HepG2 (cell line): ENCODE measurements around the gene LNX2.

Experiments used
- MAFF ChIP-seq: IDR thresholded peaks from 2 replicates; pipeline ENCODE4 v1.6.1; 2011; ENCODE audit warnings: low read depth, low read length, improper control_type of control experiment
- NFRKB ChIP-seq: fragments of 450-650 bp; IDR thresholded peaks from 2 replicates; pipeline ENCODE4 v1.6.1; 2017
- SUZ12 ChIP-seq: fragments of 150-350 bp; IDR thresholded peaks from 2 replicates; pipeline ENCODE4 v1.6.1; 2014; ENCODE audit warnings: low read depth, low read length
- TBP ChIP-seq: sonication (generic); formaldehyde crosslinking; IDR thresholded peaks from 2 replicates; pipeline ENCODE4 v1.5.0; 2020; ENCODE audit warnings: missing genetic modification reagents
- ZFX ChIP-seq: sonication (generic); formaldehyde crosslinking; IDR thresholded peaks from 2 replicates; pipeline ENCODE4 v1.4.0; 2020; ENCODE audit warnings: mild to moderate bottlenecking, low read depth, missing genetic modification reagents, moderate library complexity
- ZNF235 ChIP-seq: sonication (generic); formaldehyde crosslinking; IDR thresholded peaks from 2 replicates; pipeline ENCODE4 v1.8.1; 2023; ENCODE audit warnings: mild to moderate bottlenecking, missing genetic modification reagents, borderline replicate concordance
- TF ChIP-seq, protein P1 (sequence below), 2 experiments: sonication (generic) in 1 of 2; formaldehyde crosslinking in 1 of 2; IDR thresholded peaks; 2 replicates each; pipeline versions ENCODE4 v1.5.1 to v1.6.1; 2011 to 2020; ENCODE audit warnings: borderline replicate concordance in 1 of 2, low read depth in 1 of 2, low read length in 1 of 2, mild to moderate bottlenecking in 1 of 2, missing genetic modification reagents in 1 of 2, moderate library complexity in 1 of 2

DNA sequence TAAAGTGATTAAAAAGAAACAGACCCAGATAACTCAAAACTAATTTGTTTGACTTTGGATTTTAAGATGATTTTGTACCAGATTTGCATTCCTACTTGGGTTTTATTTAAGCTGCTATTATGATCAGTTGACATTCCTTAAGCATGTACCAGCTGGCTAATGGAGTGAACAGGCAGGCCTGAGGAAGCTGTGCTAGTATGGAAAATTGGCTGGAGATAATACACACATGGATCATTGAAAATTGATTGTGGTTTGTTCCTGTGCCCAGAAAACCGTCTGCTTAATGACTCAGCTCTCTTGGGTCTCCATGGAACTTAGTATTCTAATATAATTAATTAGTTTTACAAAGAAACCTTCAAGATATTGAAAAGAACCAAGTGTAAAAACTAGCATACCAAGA, 24.0 kb upstream of the LNX2 start:
- TF ChIP-seq SUZ12 (no peak), MAFF (no peak), ZFX (CRISPR knock-in tag) (no peak), NFRKB (no peak), ZNF235 (CRISPR knock-in tag) (no peak), TBP (no peak)
- TF ChIP-seq, protein P1, sequence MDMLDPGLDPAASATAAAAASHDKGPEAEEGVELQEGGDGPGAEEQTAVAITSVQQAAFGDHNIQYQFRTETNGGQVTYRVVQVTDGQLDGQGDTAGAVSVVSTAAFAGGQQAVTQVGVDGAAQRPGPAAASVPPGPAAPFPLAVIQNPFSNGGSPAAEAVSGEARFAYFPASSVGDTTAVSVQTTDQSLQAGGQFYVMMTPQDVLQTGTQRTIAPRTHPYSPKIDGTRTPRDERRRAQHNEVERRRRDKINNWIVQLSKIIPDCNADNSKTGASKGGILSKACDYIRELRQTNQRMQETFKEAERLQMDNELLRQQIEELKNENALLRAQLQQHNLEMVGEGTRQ (IDR thresholded peaks at IDR 0.05; ENCODE audit: low read depth, low read length), result no peak
- TF ChIP-seq, protein P1 (CRISPR knock-in tag; IDR thresholded peaks at IDR 0.05; ENCODE audit: borderline replicate concordance), result no peak
